ENCODE measurements around the gene ZNF516. TPM values are rescaled to one million over a fixed set of nuclear protein-coding genes. Genes with fewer than 3 reads are reported as not detected.

Gene ZNF516
- total RNA-seq, 2 experiments from 2014 or later, result 2.7 to 4.8 TPM

DNA sequence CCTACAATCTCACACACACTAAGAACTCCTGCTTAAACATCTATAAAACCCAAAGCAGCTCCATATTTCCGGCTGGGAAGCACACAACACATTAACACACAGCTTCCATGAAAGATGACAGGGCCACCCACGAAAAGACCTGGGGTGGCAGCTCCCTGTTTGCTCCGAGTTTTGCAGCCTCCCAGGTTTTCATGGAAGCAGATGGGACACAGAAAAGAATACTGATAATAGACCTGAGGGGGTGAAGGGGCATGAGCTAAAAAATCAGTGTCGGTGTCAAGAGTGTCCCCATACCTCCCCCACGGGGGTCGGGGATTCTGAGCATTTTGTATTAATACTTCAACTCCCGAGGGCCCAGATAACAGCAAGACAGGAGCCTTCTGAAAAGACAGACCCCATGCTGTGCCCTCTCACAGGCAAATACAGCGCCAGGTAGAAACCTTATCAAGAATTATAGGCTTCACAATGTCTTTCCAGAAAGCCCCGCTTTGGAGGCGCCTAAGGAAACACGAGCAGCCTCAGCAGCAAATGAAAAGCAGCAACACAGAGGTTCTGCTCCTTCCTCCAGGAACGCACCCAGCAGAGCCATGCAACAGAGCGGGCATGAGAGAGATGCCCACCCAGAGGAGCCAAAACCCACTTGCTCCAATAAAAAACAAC lies 50.5 kb downstream of the ZNF516 start:
- Mint-ChIP-seq H3K4me1 (ENCODE audit: low read depth) (no peaks in the 10 kb centered on the region), H3K27me3 (peaks cover 11% of the 10 kb centered on the region), H3K4me3 (no peak overlapping the region), H3K27ac (no peak overlapping the region), H3K9me3 (no peaks in the 10 kb centered on the region), H3K36me3 (no peaks in the 10 kb centered on the region)
- no peak for DNase-seq
- POLR2A ChIA-PET, result no interaction called here
- CTCF ChIA-PET, result no interaction called here
- intact Hi-C loops (cut with micrococcal nuclease), result no loop called here

DNA sequence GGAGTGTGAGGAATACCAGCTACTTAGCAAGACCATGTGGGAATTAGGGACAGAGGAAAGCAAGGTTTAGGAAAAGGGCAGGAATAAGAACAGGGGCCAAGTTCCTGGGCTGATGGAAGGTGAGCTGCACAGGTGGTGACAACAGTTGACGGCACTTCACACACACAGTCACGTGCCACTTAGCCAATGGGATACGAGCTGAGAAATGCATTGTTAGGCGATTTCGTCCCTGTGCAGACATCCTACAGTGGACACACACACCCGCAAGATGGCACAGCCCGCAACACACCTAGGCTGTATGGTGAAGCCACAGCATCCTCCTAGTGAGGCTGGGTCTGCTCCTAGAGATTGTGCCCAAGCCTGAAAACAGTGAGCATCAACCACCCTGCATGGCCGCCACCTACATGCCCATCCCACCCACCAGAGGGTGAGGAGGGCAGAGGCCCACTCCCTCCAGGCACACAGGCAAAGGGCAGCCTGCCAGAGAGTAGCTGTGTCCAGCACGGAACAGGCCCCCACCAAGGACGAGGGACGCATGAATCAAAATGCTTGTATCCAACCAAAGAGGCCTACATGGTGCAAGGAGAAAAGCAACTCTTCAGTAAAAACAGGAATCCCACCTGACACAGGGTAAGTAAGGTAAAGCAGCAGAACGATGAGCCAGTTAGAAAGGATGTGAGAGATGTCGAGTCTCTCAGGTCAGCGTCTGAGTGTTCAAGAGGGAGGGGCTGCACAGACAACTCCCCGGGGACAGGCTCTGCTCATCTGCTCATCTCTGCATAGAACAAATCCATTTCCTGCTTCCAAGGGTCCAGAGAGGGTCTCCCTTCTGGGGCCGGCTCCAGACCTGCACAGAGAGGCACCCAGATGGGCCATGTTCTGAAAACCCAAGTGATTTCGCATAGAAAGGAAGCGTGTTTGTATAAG lies 51.3 kb downstream of the ZNF516 start:
- H3K9me3 Mint-ChIP-seq, result no peaks in the 10 kb centered on the region
- peaks cover 4% of the 10 kb centered on the region for H3K27me3 Mint-ChIP-seq

DNA sequence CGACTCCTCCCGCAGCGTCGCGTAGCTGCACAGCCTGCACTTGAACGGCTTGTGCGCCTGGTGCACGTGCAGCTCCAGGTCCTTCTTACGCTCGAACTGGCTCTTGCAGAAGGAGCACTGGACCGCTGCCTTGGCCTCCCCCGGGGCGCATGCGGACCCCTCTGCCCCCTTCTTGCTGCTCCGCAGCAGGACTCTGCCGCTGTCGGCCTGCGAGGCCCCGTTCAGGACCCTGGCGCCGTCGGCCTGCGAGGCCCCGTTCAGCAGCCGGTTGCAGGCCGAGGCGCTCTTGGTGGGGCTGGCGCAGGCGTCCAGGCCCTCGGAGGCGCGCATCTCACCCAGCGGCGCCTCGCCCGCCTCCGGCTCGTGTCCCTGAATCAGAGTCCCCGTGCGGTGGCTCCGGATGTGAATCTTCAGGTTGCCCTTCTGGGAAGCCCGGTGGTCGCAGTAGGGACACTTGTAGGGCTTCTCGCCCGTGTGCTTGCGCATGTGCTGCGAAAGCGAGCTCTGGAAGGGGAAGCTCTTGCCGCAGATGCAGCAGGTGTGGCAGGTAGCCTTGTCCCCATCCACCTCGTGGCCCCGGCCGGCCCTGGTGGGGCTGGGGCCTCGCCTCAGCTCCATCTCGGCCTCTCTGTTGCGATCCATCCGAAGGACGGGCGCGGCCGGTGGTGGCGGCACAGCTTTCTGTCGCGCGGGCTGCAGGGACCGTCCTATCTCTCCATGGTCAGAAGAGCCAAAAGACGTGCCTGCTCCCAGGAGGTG lies 52.5 kb downstream of the ZNF516 start:
- H3K36me3 Mint-ChIP-seq, result no peaks in the 10 kb centered on the region
- CTCF ChIA-PET, result no interaction called here
- no peak for DNase-seq
- H3K27ac Mint-ChIP-seq, result no peak overlapping the region
- no peak overlapping the region for H3K4me3 Mint-ChIP-seq
- POLR2A ChIA-PET, result no interaction called here
- H3K9me3 Mint-ChIP-seq, result no peaks in the 10 kb centered on the region
- H3K27me3 Mint-ChIP-seq, result no peaks in the 10 kb centered on the region
- H3K4me1 Mint-ChIP-seq (ENCODE audit: low read depth), result no peaks in the 10 kb centered on the region
- intact Hi-C loops (cut with micrococcal nuclease), result no loop called here

More for the DNA sequence above, 51.3 kb downstream of the ZNF516 start:
- Mint-ChIP-seq H3K4me3 (no peak overlapping the region), H3K36me3 (no peaks in the 10 kb centered on the region), H3K27ac (no peak overlapping the region), H3K4me1 (ENCODE audit: low read depth) (no peaks in the 10 kb centered on the region)
- DNase-seq, result no peak
- ChIA-PET CTCF (no interaction called here), POLR2A (no interaction called here)
- intact Hi-C loops (cut with micrococcal nuclease), result no loop called here

DNA sequence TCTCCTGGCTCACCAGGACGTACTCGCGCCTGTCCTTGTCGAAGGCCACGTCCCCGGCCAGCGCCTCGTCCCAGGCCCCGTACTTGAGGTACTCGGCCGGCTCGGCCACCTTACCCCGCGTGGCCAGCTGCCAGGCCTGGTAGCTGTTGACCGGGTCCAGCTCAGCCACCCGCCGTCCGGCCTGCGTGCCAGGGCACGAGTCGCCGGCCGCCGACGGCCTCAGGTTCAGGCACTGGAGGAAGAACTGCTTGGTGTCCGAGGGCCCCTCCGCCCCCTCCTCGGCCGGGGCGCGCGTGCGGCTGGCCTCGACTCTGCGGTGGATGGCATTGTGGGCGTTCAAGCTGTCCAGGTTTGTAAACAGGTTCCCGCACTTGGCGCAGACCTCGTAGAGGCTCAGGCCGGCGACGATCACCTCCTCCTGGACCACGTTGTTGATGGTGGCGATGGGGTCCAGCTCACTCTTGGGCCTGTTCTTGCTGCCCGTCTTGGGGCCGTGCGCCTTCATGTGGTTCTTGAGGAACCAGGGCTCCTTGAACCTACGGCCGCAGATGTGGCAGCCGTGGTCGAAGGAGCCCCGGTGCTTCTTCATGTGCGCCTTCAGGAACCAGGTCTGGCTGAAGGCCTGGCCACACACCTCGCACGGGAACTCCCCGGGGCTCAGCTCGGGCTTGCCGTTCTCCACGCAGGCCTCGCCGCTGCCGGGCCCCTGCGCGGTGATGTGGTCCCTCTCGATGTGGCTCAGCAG lies 53.2 kb downstream of the ZNF516 start:
- Mint-ChIP-seq H3K4me1 (ENCODE audit: low read depth) (no peaks in the 10 kb centered on the region), H3K27me3 (no peaks in the 10 kb centered on the region), H3K36me3 (no peaks in the 10 kb centered on the region), H3K4me3 (no peak overlapping the region), H3K27ac (no peak overlapping the region), H3K9me3 (no peaks in the 10 kb centered on the region)
- intact Hi-C loops (cut with micrococcal nuclease), result no loop called here
- ChIA-PET CTCF (no interaction called here), POLR2A (no interaction called here)
- DNase-seq, result no peak

DNA sequence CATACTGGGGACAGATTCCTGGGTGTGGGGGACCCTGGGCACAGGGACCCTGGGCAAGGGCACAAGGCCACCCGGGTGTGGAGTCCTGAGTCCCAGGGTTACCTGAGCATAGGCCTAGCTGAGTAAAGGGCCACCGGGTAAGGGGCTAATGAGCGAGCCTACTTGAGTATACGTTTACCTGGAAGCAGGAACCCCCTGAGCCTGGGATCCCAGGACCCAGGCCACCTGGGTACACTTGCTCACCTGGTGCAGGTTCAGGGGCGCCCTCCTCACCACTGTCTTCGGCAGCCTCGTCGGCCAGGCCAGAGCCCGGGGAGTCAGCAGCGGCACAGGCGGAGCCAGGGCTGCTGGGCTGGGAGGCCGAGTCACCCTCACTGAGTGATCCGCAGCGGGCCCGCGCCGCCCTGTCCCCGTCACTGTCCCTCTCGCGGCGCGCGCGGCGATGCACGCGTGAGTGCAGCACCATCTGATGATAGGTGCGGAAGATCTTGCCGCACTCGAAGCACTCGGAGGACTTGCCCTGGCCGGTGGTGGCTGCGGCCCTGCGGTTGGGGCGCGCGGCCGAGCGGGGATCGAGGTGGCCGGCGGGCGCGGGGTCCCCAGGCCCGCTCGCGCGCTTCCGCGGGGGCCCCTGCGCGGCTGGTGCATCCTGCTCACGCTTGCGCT lies 53.9 kb downstream of the ZNF516 start:
- no peak overlapping the region for H3K27ac Mint-ChIP-seq
- H3K27me3 Mint-ChIP-seq, result no peaks in the 10 kb centered on the region
- no peaks in the 10 kb centered on the region for H3K4me1 Mint-ChIP-seq (ENCODE audit: low read depth)
- no peaks in the 10 kb centered on the region for H3K9me3 Mint-ChIP-seq
- H3K4me3 Mint-ChIP-seq, result no peak overlapping the region
- DNase-seq, result no peak
- no peaks in the 10 kb centered on the region for H3K36me3 Mint-ChIP-seq
- POLR2A ChIA-PET, result no interaction called here
- CTCF ChIA-PET, result no interaction called here
- intact Hi-C loops (cut with micrococcal nuclease), result no loop called here

DNA sequence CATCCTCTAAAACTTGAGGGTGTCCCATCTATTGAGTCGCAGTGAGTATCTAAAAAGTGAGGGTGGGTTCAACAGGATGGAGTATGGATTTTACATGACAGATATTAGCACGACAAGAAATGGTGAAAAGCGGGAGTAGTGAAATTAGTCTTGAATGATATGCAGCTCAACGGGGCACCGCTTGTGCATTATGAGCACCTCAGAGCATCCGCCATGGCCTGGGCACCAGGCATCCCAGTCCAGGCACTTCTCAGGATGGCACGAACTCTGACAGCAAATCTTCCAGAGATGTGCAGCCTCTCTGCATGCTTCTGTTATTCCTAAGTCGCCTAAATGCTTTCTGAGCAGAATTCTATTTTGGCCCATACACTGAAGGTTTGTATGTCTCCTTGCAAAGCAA lies 57.1 kb downstream of the ZNF516 start:
- Mint-ChIP-seq H3K27me3 (no peaks in the 10 kb centered on the region), H3K4me1 (ENCODE audit: low read depth) (no peaks in the 10 kb centered on the region), H3K36me3 (no peaks in the 10 kb centered on the region), H3K27ac (no peak overlapping the region), H3K9me3 (no peaks in the 10 kb centered on the region), H3K4me3 (no peak overlapping the region)
- no peak for DNase-seq
- ChIA-PET POLR2A (no interaction called here), CTCF (no interaction called here)
- intact Hi-C loops (cut with micrococcal nuclease), result no loop called here

DNA sequence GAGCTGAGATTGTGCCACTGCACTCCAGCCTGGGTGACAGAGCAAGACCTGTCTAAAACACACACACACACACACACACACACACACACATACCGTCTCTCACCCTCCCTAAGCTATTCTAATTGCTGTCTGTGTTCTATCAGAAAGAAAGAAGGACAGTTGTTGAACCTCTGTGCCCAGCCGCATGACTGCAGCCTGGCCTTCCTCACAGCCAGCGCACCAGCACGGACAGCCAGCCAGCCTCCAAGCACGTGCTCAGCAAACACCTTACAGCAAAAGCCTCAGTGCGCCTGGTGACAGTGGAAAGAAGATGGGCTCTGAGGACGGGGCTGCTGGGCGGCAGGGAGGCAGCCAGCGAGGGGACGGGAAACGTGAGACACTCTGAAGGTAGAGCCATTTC lies 58.0 kb downstream of the ZNF516 start:
- ChIA-PET POLR2A (no interaction called here), CTCF (no interaction called here)
- no peak for DNase-seq
- intact Hi-C loops (cut with micrococcal nuclease), result no loop called here
- Mint-ChIP-seq H3K36me3 (no peaks in the 10 kb centered on the region), H3K4me1 (ENCODE audit: low read depth) (no peaks in the 10 kb centered on the region), H3K4me3 (no peak overlapping the region), H3K27me3 (no peaks in the 10 kb centered on the region), H3K9me3 (no peaks in the 10 kb centered on the region), H3K27ac (no peak overlapping the region)

DNA sequence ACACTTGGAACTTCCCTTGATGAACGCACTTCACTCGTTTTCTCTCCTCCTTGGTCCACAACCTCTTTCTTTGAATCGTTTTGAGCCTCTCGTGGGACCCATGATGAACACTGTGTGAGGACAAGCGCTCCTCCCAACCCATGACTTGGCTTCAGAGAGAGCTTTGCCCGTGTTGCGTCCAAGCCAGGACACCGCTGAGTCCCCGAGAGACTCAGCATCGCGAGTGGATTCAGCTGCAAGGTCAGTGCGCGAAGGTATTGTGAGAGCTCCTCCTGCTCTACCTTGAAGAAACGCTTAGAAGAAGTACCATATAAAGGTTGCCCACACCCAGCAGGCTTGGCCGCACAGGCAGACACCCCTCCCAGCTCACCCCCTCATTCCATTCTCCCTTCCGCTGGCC lies 58.7 kb downstream of the ZNF516 start:
- Mint-ChIP-seq H3K36me3 (no peaks in the 10 kb centered on the region), H3K4me1 (ENCODE audit: low read depth) (no peaks in the 10 kb centered on the region), H3K27me3 (no peaks in the 10 kb centered on the region), H3K27ac (no peak overlapping the region), H3K9me3 (no peaks in the 10 kb centered on the region), H3K4me3 (no peak overlapping the region)
- ChIA-PET CTCF (interaction anchor here (1.5 kb wide), 1 partner anchor 37 kb away, joined by 4 read pairs; no protein-coding TSS in a partner anchor), POLR2A (no interaction called here)
- intact Hi-C loops (cut with micrococcal nuclease), result no loop called here
- no peak for DNase-seq

DNA sequence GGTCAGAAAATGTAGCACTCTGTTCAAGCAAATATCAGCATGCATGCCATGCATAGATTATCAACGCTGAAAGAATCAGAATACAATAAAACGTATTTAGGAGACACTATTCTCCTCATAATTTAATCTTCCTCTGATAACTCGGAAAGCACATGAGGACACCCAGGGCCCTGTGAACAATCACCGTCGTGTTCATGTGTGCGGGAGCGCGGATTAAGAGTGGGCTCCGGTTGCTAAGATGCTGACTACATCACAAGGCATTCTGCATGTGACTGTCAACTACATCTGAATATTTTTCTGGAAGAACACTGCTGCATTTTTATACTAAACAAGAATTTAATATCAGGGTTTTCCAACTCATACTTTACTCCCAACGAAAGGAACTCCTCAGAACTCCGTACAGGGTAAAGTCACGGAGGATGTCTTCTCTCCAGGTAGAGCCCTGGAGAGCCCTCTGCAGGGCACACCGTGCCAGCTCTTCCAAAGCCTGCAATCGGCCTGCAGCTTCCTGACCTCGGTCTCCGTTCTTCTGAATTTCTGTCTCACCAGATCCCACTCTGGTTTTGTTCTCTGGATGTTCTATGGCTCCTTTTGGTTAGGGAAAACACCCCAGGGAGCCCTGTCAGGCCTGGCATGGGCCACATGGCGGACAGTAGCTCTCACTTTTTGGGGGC lies 59.6 kb downstream of the ZNF516 start:
- ChIA-PET CTCF (interaction anchor here (1.5 kb wide), 1 partner anchor 36 kb away, joined by 4 read pairs; no protein-coding TSS in a partner anchor), POLR2A (no interaction called here)
- no peaks in the 10 kb centered on the region for H3K27me3 Mint-ChIP-seq
- no peaks in the 10 kb centered on the region for H3K9me3 Mint-ChIP-seq
- H3K27ac Mint-ChIP-seq, result no peak overlapping the region
- no peaks in the 10 kb centered on the region for H3K4me1 Mint-ChIP-seq (ENCODE audit: low read depth)
- no peaks in the 10 kb centered on the region for H3K36me3 Mint-ChIP-seq
- no peak overlapping the region for H3K4me3 Mint-ChIP-seq
- no peak for DNase-seq
- intact Hi-C loops (cut with micrococcal nuclease), result no loop called here

DNA sequence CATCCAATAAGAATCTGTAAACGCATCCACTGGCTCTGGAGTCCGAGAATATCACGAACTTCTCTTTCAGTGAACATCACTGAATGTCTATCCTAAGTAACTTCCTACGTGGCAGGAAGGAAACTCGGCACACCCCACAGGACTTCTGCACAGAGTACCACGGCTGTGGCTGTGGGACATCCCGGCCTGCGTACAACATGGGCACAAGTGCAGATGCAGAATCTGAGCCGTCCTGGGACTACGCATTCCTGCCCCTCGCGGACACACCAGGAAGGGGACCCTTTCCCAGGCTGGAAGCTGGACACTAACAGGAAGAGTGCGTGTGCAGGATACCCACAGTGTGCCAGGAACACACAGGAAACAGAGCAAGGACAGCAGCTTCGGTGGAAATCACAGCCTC lies 60.6 kb downstream of the ZNF516 start:
- intact Hi-C loops (cut with micrococcal nuclease), result no loop called here

DNA sequence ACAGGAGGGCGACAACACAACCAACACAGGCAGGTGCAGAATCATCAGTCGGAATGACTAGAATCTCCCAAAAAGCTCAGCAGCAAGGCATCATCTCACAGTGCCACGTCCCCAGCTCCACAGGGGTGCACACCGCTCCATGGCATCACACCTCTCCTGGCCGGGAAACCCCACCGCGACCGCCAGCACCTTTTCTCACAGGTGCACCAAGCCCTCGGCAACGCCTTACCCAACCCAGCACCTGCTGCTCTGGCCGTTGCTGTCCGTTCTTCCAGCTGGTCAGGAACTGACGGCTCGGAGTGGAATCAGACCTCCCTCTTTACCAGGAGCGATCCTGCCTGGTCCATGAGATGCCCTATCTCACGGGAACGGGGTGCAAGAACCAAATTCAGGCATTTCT lies 61.3 kb downstream of the ZNF516 start:
- POLR2A ChIA-PET, result no interaction called here
- no peaks in the 10 kb centered on the region for H3K9me3 Mint-ChIP-seq
- intact Hi-C loops (cut with micrococcal nuclease), result no loop called here
- no peak overlapping the region for H3K27ac Mint-ChIP-seq
- CTCF ChIA-PET, result no interaction called here
- H3K27me3 Mint-ChIP-seq, result no peaks in the 10 kb centered on the region
- no peak overlapping the region for H3K4me3 Mint-ChIP-seq
- no peaks in the 10 kb centered on the region for H3K36me3 Mint-ChIP-seq
- DNase-seq, result no peak
- no peaks in the 10 kb centered on the region for H3K4me1 Mint-ChIP-seq (ENCODE audit: low read depth)

More for the DNA sequence above, 60.6 kb downstream of the ZNF516 start:
- Mint-ChIP-seq H3K27me3 (no peaks in the 10 kb centered on the region), H3K9me3 (no peaks in the 10 kb centered on the region), H3K4me3 (no peak overlapping the region), H3K4me1 (ENCODE audit: low read depth) (no peaks in the 10 kb centered on the region), H3K36me3 (no peaks in the 10 kb centered on the region), H3K27ac (no peak overlapping the region)
- ChIA-PET CTCF (no interaction called here), POLR2A (no interaction called here)
- no peak for DNase-seq
